NT2/D1 (cell line): ENCODE results near the gene QKI.

Experiments
- SUZ12 ChIP-seq: IDR thresholded peaks from 2 replicates; pipeline ENCODE4 v1.6.1; 2011; ENCODE audit not compliant: insufficient read length, insufficient read depth; ENCODE audit errors: extremely low read depth
- ZNF274 ChIP-seq: IDR thresholded peaks from 2 replicates; pipeline ENCODE4 v1.6.1; 2011; ENCODE audit warnings: mild to moderate bottlenecking, low read depth, low read length

DNA sequence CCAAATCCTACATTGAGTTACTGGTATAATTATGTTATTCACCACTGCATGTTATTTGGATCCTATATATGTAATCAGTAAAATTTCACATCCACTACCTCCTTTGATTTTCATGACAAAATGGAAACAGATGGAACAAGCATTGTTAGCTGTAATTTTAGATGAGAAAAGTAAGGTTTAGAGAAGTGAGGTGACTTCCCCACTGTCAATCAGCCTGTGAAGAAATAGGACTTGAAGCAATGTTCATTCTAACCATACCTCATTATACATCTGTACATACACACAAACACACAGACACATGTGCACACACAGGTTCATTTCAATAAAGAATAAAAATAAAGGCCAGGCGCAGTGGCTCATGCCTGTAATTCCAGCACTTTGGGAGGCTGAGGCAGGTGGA, 23.7 kb upstream of the QKI start:
- TF ChIP-seq ZNF274 (no peak), SUZ12 (no peak)
